HG03175 (cell line): Measurements from ENCODE around the gene SLC30A10.
"Not testable (repeated sequence)": the region's sequence is repeated elsewhere in the genome, so short reads cannot be mapped to it uniquely, and the experiment has no call there.

Source experiments
- ATAC-seq: cut with Tn5 transposase; IDR thresholded peaks from one replicate; pipeline ENCODE4 v1.9.1; 2021; ENCODE audit warnings: mild to moderate bottlenecking, moderate library complexity; ENCODE audit not compliant: unreplicated experiment

Gene SLC30A10

DNA sequence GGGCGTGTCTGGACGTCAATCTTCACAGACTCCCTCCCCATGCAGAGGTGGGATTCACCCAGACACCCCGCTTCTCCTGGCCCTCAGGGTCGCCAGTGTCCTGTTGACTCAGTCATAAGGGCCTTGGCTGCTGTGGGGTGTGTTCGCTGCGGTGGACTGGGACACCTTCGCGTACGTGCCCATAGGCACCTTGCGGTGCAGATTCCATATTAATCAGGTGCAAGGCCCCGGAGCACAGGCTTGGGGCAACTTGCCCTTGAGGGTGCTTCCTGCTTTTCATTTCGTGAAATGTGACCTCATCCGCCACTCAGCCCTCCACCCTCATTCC, 398 bp upstream of the SLC30A10 start:
- no peak for ATAC-seq

DNA sequence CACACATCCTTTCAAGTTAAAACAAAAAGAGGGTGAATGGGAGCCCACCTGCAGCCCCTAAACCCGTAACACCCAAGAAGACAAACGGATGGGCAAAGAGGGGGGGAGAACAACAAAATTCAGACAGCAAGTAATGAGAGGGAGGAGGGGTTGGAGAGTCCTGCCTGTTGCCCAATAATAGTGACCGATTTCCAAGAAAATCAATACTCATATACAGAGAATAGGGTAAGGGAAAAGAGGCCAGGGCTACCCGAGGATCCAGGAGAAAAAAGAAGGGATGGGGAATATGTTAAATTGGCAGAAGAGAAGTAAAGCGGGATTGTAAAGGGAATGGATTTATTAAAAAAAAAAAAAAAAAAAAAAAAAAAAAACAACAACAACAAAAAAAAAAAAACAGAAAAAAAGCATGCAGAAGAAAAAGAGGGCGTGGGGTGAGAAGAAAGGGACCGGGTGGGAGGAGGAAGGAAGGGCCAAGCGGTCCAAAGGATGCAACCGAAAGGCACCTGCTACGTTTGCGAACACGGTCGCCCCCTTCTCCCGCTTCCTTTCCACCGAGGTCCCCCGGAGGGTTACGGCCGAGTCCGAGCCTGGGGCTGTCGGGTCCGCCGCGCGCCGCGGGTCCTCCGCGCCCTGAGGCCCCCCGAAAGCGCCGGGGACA, 930 bp downstream of the SLC30A10 start:
- ATAC-seq: no peak

DNA sequence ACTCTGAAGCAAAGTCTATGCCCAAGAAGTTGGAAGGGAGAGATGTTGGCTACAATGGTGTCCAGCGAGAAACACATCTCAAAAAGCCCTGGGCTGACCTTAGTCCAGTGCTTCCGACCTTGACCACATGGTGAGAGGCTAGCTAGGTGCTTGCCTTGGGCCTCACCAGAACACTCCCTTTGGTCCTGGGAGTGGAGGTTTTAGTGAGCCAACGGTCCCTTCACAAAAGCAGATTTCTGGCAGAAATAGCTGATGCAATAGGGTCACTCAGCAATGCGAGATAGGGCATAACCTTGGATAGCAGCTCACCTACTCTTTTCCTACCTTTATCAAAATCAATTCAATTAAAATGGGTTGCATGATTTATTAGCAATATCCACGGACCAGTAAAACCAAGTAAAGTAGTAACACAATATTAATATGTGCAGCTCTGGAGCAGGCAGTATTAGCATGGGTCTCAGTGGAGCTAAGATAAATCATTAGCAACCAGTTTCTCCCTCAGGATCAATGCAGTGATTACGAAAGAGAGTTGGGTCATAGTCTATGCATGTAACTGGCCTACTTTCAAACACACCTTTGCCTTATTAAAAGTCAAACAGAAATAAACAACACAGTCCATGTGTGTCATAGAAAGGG, 1.9 kb downstream of the SLC30A10 start:
- no peak for ATAC-seq

DNA sequence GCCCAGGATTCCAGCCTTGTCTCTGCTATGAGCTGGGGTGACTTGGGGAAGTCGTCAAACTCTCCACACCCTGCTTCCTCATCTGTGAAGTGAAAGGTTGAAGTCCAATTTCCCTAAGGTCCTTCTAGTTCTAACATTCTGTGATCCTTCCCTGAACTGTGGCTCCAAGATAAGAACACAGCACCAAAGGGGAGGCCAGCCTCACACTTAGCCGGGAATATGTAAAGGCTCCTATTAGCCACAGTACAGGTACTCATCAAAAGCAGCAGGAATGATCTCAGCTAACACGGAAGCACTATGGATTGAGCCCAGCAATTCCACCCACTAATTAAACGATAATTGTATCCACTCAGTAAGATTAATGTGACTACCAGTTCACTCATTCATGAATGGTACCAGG, 4.0 kb downstream of the SLC30A10 start:
- ATAC-seq: no peak

DNA sequence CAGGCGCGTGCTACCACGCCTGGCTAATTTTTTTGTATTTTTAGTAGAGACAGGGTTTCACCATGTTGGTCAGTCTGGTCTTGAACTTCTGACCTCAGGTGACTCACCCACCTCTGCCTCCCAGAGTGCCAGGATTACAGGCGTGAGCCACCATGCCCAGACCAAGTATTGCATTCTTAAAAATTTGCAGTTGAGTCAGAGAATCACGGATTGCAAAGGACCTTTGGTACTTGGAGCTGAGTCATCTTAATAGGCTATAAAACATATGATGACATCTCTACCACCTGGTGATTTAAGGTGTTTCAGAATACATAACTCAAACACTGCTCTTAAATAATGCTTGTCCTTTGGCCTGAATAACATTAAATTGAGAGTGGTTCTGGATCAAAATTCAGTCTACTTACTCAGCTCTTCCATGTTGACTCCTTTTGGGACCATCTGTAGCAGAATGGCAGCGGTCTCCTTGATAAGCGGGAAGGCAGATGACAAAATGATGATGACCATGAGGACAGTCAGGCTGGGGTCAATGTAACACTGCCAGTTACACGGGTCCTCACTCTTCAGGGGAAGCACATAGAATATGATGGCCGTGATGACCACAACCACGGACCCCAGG, 10.4 kb downstream of the SLC30A10 start:
- ATAC-seq: no peak

DNA sequence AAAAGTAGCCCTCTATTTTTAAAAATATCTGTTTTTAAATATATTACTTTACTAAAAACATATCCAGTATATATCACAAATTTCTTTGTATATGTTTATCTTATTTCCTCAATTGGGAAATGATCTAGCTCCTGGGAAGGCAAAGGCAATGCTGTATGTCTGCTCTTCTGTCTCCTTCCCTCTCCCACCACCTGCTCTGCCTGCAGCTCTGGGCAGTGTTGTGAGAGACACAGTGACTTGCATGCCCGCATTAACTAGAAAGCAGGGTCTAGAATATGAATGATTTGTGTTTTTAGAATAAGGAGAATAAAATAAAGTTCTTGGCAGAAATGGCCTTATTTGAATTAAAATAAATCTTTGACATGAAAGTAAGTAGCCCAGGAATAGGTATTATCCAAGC, 11.1 kb downstream of the SLC30A10 start:
- no peak for ATAC-seq

DNA sequence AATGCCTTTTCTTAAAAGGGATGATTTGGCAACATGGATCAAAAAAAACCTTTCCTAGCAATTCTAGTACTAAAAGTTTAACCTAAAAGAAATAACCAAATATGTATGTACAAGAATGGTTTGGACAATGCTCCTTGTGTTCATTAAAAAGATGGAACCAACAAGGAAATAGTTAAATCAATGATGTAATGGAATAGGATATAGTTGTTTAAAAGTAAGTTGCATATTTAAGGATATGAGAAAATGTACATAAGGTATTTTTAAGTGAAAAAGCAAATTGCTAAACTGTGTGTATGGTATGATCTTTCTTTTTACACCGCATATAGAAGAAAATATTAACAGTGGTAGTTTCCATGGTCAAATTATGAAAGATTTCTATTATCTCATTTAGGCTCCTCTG, 12.1 kb downstream of the SLC30A10 start:
- ATAC-seq: no peak

DNA sequence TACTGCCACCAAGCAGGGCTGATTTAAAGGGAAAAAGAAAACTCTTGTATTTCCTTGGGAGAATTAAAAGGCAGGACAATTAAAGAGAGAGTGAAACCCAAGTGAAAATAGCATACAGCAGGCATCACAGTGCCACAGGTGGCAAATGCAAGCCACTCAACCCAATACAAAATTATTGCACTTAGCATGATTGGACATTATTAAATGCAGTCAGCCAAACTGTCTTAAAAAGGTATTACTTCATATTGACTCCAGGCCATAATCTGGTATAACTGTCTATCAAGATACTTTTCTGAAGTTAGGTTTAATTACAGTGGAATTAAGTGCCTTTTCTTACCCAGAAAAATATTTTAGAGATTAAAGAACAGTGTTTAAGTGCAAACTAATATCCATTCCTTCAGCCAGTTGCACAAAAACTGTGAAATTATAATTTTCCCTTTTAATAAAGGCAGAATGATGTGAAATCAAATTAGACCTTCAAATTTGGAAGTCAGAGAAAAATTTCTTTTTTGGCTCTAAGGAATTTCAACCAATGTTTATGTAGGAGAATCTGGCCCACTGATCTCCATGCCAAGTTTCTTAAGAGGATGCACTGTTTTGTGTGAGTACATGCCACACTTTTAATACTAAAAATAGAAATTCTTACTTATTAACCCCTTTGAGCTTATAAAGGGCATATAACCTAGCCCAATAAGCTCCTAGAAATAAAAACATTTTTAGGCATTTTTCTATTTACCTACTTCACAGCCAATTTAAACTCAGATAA, 15.2 kb downstream of the SLC30A10 start:
- ATAC-seq: no peak

DNA sequence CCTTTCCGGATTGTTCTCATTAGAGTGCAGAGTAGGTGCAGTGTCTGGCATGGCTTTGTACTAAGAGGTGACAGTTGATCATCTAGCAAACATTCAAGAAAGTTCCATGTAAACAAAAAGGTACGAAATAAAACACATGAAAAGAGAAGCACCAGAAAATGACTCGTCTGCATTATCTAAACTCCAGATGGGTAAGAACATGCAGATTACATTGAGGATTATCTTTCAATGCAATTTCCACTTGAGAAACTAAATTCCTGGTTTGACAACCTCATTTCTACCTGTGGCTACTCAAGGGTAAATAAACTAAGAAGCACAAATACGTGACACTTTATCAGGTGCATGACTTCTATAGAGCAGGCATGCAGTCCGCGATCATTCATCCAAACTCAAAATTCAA, 17.6 kb downstream of the SLC30A10 start:
- no peak for ATAC-seq

DNA sequence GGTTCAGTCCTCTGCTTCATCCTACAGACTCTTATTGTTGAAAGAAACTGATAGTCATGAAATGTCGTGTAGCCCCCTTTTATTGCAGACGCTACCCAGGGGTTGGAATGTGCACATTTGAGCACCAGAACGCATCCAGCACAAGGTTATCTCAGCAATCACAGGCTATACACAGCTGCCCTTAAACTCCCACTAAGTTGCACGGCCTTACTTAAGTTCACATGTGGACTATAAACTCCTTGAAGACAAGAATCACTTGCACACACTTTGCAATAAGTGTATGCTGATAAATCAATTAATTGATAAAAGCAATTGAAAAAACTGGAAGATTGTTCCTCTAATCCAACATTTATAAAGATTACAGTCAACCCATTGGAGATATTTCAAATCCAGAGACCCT, 18.9 kb downstream of the SLC30A10 start:
- ATAC-seq: no peak

DNA sequence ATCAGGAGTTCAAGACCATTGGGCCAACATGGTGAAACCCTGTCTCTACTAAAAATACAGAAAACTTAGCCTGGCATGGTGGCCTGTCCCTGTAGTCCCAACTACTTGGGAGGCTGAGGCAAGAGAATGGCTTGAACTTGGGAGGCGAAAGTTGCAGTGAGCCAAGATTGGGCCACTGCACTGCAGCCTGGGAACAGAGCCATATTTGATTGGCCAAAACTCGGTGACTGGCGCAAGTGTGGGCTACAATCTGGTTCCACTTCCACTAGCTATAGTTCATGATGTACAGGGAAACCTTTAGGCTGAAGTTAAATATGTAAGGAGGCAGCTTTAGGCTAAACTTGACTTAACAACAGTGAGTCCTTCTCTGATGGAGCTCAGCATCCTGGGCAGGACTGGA, 20.2 kb downstream of the SLC30A10 start:
- ATAC-seq: no peak

DNA sequence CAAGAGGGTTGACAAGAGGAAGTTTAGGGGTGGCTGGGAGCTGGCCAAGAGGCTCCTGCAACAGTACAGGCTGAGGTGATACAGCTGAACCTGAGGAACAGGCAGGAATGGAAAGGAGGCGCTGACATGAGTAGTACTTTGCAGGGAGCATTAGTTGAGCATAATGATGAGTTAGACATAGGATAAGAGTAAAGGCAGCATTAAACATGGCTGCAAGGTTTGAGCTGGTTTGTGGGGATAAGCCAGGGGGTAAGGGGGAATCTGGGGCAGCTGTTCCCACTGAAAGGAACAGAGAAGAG, 20.6 kb downstream of the SLC30A10 start:
- ATAC-seq: no peak

DNA sequence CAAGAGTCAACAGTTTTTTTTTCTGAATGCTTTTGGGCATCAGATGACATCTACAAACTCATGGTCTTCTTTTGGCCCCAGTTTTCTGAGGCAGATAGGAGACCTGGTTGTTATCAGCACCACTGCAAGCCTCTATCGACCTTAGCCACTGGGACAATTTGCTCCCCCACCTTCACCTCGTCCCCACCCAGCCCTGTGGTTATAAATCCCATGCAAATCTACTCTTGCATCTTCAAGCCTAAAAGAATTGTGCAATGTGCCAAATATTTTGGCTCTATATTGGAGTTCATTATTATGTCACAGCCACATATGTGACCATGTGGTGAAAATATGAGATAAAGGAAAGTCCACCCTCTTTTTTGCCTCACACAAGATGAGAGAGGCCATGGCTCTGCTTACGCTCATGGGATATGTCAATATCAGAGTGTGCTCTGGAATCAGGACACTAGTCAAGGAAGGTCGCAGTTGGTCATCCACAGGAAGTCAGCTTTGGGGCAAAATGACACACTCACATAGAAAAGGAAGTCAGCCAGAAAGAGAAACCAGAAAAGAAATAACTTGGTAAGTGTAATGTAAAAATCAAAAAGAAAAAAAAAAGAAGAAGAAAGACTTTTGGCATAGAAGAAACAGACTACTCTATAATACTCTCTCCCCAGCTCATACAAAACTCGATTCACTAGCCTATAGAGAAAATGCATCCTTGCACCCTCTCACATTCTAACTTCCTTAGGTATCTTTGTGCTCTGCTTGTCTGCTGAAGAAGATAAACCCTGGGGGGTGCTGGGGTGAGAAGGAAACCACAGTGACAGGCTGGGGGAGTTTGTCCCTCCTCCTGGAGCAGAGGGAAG, 21.2 kb downstream of the SLC30A10 start:
- no peak for ATAC-seq

DNA sequence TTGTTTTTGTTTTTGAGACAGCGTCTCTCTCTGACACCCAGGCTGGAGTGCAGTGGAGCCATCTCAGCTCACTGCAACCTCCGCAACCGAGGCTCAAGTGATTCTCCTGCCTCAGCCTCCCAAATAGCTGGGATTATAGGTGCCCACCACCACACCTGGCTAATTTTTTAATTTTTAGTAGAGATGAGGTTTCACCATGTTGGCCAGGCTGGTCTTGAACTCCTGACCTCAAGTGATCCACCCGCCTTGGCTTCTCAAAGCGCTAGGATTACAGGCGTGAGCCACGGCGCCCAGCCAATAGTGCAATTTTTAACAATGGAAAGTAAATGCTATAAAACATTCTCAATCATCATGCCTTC, 21.8 kb downstream of the SLC30A10 start:
- ATAC-seq: not testable (repeated sequence)

DNA sequence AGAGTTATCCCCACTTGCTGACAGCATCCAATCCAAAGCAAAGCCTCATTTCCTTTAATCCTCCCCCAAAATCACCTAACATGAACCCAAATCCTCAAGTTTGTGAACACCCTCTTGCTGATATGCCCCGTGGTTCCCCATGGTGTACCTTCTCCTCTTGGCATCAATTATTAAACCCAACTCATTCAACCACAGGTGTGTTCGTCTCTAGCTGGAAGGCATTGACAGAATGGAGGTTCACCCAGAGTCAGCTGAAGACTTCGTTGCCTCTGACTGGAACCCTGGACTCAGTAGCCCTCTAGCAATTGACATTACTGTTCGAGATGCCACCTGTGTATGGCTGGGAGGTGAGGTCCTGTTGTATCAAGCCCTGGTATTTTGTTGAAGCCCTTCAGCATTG, 22.8 kb downstream of the SLC30A10 start:
- no peak for ATAC-seq

DNA sequence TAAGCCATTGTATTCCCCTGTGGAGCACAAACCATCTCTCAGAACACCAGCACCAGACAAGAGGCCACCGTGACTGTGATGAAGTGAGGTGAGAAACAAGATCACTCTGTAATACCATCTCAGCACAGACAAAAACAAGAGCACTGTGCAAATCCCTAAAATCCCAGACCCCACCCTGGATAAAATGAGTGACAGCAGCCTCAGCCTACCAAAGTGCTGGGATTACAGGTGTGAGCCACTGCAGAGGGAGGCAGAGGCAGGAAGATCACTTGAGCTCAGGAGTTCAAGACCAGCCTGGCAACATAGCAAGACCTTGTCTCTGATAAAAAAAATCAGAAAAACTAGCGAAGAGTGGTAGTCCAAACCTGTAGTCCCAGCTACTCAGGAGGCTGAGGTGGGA, 23.4 kb downstream of the SLC30A10 start:
- no peak for ATAC-seq

DNA sequence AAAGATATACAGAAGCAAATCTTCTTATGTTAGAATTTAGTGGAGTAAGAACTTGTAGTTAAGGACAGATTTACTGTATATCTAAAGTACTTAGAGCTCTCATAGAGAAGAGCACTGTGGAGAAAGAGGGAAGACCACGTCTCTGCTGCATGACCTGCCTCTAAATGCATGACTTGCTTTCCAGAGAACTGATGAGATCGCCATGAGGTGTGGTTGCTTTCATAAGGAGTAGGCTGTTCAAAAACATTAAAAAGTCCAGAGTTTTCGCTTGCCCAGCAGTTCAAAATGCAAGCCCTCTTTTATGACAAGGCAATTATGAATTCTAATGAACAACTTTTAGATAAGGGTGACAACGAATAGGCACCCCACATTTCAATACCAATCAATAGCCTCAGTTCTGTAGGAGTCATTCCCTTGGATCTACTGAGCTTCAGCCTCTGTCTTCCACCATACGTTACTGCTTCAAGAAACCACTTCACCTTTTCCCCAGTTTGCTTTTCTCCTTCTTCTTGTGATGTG, 24.9 kb downstream of the SLC30A10 start:
- ATAC-seq: no peak

DNA sequence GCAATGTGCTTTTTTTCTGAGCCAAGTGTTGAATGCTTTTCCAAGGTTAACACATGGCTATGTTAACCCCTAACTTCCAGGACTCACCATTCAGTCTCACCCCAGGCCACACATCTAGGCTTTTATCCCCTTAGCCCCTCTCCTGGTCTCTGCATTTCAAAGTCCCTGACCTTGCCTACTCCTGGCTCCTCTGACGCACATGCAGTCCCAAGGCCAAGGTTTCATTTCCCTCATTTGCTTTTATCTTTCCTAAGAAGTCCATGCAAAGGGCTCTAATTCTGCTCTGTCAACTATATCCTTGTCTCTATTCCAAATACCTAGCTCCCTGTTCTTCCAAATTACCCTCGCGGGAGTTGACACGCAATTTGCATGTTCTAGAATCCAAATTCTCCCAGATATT, 25.4 kb downstream of the SLC30A10 start:
- ATAC-seq: no peak

DNA sequence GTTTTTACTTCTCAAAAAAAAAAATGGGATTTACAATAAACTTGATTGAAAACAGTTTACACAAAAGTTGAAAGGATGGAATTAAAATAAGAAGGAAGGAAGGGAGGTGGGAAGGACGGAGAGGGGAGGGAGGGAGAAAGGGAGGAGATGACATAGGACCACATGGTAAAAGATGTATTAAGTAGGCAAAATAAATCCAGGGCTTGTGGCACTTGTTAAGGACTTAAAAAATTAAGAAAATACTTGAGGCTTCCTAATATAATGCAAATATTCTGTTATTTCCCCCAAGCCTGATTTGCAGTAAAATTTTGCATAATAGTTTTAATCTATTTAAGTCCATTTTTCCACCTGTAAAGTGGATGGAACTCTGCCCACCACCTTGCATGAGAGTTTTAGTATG, 27.5 kb downstream of the SLC30A10 start:
- no peak for ATAC-seq

DNA sequence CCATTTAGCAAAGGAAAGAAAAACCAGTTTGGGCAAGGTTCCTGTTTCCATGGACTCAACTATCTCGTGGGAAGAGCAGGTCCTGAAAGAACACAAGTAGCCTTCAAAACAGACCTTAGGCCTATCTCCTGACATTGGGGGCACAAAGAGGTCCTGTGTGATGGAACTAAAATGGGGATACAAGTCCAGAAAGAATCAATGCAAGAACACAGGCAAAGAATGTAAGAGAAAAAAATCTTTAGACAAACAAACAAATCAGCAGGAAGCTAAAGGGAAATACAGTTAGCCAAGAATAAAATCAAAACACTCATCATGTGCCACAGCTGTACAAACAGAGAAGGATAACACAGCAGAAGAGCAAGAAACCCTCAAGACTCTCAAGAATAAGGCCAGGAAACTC, 28.2 kb downstream of the SLC30A10 start:
- no peak for ATAC-seq

DNA sequence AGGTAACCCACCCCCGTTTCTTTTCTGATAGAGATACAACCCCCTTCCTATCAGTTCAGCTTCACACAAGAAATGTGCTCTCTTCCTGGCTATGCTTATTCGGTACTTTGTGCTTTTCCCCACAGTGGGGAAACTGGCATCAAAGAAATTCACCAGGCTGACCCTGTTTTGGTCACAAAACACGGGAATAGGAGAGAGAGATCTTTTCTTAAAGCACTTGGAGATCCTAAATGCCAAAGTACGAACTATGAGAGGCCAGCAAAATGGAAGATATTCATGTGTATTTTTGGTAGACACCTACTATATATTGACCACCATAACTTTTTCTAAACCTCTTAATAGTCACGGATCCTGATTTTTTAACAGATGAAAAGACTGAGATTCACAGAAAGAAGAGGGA, 30.0 kb downstream of the SLC30A10 start:
- ATAC-seq: no peak
